DMS114 treated with DMSO at 0.1 percent for 48 hours (cell line): ENCODE measurements around the gene MEF2C.
A peak's percentile ranks its signal among the peaks of the same experiment; 100 is the strongest.
"Not testable (repeated sequence)": the region's sequence is repeated elsewhere in the genome, so short reads cannot be mapped to it uniquely, and the experiment has no call there.

Experiments
- DNase-seq: peaks from one replicate; lab custom pipeline; 2025; ENCODE audit not compliant: unreplicated experiment; lab: John Stamatoyannopoulos, UW

Gene MEF2C

DNA sequence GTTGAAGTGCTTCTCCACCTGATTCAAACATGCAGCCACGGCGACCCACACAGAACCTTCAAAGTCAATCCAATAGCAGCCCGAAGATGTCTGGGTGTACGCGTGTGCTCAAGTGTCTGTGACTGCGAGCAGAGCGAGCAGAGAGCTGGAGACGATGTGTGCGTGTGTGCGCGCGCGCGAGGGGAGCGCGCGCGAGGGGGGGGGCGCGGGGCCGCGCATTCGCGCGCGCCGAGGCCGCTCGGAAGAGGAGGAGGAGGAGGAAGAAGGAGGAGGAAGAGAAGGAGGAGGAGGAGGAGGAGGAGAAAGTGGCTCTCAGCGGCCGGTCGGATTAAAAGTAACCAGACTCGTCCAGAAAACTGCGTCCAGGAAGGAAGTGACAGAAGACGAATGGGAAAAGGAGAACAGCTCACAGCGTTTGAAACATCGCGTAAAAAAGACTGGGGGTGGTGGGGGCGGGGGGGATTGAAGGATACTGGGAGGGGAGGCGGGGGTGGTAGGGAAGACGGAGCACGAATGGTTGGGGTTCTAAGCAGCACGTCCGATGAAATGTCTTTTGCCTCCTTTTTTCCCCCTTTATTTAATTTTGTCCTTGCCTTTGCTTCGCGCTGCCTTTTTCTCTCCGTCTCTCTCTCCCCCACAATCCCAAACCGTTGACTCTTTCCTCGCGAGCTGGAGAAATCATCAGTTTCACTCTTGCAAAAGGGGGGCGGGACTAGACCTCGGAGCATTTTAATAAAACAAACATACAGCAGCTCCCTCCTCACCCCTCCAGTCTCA, at the start of gene MEF2C:
Gene MEF2C, minus strand, starts transcription at position 126 of the 777 bp plus-strand sequence. CDS start 59,396 bp downstream, outside the sequence.
- DNase-seq: peak; percentile 13

DNA sequence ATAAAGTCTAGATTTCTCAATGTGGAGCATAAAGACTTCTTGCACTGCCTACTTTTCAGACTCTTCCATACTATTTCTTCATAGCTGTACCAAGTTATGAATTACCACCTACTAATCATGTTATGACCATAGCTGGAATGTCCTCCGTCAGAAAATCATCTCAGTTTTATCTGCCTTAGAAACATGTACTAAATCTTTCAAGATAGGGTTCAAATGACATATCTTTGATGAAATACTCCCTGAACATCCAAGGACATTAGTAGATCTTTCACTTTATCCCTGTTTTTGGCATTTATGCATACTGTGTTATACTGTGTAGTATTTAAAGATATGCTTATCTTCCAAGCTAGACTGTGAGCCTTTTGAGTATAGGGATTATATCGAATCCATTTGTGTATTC, 49.6 kb upstream of the MEF2C start:
- DNase-seq: no peak

DNA sequence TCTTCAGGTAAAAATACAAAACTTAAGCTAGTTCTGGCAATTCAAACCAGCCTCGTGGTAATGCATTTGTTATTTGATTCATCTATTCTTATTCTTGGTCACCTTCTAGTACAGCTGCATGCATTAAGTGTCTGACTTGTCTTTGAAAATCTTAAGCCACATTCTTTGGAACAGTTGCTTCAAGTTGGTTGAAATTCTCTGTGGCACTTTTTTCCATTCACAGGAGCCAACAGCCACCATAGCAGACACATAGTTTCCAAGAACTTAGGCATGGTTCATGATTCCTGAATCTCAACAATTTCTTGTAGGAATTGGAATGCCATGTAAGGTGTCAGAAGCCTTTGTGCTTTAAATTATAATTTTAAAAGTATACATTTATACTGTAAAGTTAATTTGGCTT, 47.4 kb upstream of the MEF2C start:
- DNase-seq: no peak

DNA sequence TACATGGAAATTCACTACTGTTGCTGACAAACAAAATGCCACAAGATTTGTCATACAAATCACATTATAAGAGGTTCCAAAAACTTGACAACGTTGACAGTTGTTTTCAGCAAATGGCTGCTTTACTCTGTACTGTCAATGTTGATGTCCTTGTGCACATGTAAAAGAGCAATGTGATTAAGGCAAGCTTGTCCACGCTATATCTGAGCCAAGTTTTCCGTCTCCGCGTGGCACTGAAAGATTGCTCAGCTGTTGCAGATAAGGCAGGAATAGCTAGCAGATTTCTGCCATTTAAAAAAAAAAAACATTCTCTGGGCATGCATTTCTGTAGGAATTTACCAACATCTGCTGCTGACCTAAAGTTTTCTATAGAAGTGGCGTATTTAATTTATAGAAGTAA, 46.4 kb upstream of the MEF2C start:
- no peak for DNase-seq

DNA sequence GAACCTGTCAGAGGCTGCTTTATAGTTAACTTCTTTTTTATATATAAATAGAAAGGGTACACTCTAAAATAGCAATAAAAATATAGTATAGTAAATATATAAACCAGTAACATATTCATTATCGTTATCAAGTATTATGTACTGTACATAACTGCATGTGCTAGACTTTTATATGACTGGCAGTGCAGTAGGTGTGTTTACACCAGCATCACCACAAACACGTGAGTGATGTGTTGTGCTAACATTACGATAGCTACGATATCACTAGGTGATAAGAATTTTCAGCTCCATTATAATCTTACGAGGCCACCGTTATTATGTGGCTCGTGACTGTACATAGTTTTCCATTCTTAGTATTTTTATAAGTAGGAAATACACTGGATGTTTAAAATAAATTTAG, 43.8 kb upstream of the MEF2C start:
- DNase-seq: no peak

DNA sequence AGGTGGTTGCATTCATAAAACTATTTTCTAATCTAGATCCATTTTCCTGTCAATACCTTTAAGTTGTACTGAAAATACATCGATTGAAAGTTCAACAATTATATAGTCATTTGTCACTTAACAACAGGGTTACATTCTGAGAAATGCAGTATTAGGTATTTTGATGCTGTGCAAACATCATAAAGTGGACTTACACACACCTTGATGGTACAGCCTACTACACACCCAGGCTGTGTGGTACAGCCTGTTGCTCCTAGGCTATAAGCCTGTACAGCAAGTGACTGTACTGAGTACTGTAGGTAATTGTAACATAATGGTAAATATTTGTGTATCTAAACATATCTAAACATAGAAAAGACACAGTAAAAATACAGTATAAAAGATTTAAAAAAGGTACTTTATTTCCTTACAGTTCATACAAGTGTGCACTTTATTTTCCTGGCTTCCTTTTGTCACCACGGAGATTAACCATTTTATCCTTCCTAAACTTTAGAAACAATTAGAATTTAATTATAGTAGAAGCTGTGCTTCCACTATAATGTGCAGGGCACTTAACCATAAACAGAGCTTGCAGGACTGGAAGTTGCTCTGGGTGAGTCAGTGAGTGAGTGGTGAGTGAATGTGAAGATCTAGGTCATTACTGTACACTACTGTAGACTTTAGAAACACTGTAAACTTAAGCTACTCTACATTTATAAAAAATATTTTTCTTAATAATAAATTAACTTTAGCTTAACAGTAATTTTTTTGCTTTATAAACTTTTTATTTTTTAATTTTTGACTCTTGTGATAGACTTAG, 42.9 kb upstream of the MEF2C start:
- no peak for DNase-seq

DNA sequence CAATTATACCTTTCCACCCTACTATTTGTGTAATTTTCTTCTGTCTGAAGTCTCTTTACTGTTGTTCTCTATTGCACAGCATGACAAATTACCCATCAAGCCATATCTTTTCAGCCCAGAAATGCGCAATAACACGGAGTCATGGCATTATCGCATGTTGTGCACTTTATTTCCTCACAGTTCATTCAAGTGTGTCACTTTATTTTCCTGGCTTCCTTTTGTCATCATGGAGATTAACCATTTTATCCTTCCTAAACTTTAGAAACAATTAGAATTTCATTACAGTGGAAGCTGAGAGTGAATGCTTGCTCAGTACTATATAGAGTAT, 41.3 kb upstream of the MEF2C start:
- no peak for DNase-seq

DNA sequence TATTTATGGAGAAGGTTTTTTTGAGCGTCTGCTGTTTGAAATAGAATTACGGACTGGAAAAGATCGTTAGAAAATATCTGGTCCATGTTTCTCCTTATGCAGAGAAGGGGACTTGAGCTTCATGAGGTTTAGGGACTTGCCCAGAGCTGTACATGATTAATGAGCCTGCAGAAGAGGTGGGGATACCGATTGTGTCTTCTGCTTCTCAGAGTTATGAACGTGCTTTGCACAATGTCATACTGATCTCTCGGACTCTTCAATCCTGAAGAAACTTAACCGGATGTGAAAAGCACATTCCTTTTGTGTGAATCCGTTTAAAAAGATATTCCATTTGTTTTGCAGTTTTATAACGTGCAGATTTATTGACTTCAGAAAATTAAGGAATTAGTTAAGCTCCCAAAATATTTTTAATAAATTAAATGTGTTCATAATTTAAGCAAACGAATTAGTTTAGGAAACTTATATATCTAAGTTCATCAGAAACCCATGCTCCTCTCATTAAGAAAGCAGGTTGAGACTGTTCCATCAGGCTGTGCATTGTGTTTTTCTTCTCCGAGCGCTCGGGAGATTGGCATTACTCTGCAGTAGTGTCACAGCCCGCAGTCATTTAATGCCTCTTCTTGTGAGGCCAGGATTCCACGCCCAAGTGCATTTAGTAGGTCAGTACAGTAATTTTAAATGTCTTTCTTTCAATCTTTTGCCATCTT, 40.8 kb upstream of the MEF2C start:
- DNase-seq: no peak

DNA sequence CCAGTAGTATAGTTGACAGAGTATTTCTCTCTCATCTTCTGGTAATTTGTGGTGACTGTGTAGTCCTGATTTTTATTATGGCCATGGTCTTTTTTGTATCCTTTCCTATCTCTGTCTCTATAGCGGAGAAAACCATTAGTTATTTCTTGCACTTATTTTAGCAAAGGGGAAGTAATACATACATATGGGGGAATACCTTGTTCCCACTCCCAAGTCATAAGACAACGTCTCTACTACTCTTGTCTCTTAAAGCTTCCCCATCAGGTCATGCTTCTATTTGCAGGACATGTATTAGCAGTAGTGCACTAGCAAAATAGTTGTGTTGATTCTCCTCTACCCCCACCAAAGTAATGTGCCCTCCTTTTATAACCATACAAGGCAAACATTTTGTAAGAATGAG, 29.8 kb upstream of the MEF2C start:
- DNase-seq: not testable (repeated sequence)

DNA sequence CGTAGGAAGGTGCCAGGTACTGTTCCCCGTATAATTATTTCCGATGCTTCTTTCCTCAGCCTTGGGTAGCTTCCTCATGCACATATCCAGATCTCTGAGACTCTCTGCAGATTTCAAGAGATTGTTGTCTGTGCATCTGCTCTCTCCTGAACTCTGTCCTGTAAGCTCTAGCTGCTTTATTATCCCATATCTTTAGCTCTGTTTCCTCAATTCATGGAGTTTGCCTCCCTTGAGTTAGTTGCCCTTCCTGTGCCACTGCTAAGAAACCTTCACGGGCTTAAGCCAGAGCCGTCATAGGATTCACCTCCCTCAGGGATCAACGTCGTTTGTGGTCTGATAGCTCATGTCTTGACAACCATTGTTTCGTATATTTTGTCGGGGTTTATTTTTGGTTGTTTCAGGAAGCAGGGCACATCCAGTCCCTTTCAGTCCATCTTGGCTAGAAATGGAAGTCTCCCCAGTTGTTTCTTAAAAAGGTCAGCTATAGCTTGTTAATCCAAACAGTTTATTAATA, 28.1 kb upstream of the MEF2C start:
- DNase-seq: not testable (repeated sequence)

DNA sequence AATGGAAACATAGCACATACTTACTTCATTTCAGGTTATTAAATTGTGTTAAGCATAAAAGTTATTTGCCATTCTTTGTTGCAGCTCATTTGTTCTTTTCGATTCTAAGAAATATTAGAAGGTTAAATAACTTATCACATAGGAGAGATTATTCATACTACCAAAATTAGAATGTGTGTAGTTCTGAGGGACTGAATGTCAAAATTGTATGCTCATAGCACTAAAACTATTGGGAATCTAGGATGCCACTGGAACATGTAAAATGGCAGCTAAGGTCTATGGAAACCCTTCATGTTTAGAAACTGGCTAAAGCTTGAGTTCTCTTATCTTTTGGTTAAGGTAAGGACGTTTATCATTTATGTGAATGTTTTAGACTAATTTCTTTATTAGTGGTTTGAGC, 21.5 kb upstream of the MEF2C start:
- DNase-seq: not testable (repeated sequence)

DNA sequence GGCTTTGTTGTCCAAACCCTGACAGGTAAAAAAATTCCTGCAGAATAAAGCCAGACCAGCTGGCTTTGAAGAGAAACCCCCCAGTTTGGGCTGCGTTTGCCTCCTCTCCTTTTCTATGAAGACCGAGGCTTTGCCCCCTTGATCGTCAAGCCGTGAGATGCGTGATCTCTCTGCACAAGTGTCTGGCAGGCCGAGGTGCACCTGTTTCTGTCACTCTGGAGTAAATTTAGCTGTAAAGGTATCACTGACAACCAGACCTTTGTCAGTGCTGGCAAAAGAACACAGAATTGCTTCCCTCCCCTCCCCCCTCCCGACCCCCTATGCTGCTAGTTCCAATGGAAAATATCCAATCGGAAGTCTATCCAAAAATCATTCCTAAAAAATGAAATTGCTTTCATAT, 21.0 kb upstream of the MEF2C start:
- not testable (repeated sequence) for DNase-seq

DNA sequence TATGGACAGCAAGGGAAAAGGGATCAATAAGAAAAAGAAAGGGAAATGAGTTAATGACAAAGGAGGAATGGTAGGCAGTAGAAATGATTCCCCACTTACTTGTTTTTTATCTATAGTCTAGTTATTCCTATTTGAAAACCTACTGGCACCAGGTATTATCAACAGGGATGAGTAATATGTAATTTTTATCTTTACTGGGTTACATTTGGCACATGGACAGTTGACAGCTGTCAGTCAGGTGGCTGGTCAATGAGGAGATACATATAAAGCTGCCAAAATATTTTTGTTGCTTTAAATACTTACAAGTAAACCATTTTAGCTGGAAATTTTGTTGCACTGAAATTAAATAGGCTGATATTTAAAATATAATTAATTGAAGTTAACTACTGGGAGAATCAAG, 18.1 kb upstream of the MEF2C start:
- DNase-seq: not testable (repeated sequence)

DNA sequence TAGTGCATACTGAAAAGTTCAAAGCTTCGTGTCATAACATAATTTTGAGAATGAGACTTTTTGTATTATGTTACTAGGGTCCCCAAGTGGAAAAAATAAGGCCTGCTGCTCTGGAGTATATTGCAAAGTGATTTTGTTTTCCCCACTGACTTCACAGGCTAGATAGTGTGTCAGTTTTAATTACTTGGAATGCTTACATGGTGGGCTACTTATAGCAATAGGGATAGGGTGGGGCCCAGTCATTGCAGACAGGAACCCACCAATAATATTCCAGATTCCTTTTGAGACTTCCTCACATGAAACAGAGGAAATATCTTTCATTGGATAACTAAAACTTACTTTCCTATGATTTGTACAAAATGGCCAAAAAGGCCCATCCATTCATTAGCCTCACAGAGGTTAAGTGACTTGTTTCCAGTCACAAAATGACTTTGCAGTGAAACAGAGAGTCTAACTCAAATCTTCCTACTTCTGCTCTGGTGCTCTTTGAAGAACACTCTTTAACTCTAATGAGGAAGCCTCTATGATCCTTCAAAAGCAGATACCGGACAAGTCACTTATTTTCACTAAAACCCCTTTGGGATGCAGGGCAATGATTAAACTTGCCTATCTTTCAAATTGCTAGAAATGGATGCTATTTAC, 16.2 kb upstream of the MEF2C start:
- DNase-seq: no peak

DNA sequence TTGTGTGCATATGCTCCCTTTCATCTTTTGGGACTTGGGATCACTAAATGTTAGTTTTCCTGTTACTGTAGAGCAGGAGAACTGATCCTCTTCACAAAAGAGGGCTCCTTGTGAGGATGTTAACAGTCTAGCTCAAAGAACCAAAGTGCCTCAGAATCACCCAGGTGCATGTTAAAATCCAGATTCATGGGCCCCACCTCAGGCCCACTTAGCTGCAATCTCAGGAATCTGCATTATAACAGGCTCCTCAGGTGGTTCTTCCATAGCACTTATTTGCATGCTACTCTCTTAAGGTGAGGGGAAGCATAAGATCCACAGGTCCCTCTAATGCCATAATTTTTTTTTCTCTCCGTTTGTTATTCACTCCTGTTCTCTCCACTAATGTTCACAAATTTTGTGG, 14.8 kb upstream of the MEF2C start:
- no peak for DNase-seq

DNA sequence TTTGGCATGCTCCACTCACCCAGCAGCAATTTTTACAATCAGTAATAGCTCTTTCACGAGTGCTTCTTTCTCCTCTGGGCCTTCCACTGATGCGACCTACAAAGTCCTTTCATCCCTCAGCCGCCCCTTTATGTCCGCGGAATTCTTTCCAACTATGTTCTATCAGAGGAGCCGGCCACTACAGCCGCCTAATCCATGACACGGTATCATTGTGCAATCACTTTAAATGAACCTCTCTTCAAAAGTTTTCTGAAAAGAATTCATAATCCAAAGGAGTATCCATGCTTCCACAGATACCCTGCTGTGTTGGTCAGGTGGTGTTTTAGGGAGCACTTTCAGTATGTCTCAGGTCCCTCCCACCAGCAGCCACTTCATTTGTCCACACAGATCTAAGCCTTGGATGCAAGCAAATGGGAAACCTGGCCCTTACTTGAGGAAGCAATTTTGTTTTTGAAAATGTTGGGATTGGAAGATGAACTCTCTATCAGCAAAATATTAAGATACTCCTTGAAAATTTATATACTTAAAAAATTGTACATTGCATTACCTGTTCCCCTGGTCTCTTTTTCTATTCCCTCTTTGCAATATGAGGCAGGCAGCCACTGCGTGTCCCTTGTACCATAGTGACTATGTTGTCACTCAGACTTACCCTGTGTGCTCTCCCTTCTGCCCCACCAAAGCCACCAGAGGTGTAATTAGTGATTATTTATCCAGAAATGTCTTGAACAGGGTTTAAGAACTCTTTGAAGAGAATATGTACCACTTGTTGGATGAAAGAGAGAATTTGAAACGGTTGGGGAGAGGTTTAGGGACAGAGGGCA, 12.9 kb upstream of the MEF2C start:
- DNase-seq: no peak

DNA sequence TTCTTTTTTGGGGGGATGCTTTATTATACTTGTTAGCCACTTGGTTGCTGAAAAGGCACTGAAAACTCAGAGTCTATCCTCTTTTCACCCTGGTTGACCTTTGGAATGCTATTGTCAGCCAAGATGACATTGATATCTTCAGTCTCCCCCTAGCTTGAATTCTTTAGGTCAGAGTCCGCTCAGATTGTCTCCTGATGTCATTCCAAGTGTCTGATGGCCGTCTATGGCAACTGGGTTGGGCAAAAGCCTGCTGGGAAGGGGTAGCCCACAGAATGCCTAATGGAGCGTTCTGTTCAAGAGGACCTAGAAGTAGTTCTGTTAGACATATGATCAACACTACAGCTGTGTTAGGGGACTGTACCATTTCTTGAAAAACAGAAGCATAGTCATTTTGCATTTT, 9.7 kb upstream of the MEF2C start:
- no peak for DNase-seq

DNA sequence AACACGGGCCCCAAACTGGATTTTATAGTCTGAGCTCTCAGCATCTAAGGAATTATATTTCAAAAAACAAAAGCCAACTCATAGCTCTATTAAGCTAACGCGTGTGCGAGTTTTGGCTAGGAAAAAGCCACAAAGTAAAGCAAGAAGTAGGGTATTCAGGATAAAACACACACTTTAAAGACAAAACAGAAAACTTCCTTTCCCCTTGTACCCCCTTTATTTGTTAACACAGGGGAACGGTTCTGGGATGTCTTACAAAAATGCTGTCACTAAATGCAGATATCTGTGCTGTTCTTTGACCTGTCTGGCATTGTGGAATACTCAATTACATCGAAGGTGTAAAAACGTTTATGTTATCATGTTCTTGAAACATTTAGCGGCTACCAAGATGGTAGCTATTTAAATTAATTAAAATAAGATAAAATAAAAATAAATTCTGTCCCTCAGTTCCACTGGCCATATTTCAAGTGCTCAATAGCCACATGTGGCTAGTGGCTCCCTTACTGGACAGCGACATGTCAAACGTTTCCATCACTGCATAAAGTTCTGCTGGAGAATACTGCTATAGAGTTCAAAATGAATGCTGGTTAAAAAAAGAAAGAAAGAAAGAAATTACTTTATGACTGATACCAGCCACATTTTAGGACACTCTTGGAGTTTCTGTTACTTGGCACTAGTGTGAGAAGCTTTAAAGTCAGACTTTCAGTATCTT, 7.2 kb upstream of the MEF2C start:
- no peak for DNase-seq

DNA sequence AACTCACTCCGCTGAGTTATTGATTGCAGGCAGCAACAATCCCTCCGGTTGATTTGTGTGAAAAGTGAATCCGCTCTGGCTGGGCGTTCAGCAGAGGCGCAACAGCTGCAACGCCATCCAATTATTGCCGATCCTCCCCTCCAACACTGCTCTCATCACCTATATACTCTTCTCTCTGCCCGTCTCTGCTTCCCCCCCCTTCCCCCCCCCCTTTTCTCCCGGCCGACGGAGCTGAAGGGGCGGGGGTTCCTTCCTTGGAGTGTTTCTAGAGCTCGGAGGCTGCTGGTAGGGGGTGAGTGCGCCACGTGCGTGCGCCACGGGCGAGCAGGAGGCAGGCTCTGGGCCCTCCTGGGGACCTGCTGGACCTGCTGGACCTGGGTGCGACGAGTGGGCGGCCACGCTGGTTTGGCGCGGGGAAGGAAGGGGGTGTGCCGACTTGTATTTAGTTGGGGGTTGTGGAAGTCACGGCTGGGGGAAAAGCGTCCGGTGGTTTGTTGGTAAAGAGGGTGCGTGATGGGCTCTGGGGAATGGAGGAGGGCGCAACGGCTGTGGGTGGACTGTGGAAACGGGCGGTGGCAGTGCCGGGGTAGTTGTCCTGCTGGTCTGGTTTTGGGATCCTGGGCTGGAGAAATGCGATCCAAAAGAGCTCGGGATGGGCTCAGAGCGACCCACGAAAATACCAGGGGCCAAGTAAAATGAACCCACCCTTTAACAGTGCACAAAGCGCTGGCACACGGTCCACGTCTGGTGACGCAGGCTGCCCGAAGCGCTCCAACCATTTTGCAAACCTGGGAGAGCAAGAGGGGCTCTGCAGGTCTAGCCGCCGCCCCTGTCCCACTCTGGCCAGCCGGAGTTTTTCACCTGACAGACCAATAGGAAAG, 6.4 kb upstream of the MEF2C start:
- DNase-seq: no peak
